GM18868 (cell line): ENCODE measurements around the gene KRT79.

Source experiments
- ATAC-seq: cut with Tn5 transposase; IDR thresholded peaks from one replicate; pipeline ENCODE4 v1.9.1; 2021; ENCODE audit warnings: mild to moderate bottlenecking, moderate library complexity; ENCODE audit not compliant: unreplicated experiment

KRT79 gene

DNA sequence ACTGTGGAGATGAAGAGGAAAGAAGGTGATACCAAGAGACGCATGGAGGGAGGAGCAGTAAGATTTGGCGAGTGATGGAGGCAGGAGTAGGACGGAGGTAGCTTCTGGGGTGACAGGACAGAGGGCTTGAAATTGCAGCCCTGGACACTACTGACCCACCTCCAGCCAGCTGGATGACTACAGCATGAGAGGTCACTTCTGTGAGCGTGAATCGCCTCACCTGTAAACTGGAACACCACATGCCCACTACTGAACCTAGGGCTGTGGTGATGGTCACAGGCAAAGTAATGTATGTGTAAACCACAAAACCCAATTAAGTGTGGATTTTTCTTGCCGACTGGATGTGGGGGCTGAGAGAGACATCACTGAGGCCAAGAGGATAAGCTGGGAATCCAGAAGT lies 13.6 kb downstream of the KRT79 start:
- ATAC-seq, result no peak

GRCh38 chr12:52819731-52820510 lies 14.2 kb downstream of the KRT79 start:
- no peak for ATAC-seq

- ATAC-seq, result no peak
Observed at GRCh38 chr12:52818887-52819420, 15.2 kb downstream of the KRT79 start.

DNA sequence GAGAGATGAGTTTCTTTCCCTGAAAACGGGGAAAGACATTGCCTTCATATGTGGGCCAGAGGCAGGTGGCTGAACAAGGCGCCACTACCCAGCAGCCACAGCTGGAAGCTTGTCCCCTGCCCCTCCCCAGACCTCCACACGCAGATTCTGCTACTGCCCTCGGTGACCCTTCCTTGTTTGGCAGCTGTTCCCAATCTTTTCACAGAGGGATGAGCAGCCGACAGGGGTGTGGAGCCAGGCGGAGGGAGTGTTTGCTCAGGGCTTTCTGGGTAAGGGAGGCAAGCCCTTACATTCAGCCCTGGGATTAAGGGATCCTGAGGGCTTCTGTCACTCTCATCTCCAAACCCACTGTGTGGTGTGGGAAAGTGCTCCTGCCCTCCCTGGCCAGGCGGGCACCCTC lies 15.7 kb downstream of the KRT79 start:
- ATAC-seq, result no peak

DNA sequence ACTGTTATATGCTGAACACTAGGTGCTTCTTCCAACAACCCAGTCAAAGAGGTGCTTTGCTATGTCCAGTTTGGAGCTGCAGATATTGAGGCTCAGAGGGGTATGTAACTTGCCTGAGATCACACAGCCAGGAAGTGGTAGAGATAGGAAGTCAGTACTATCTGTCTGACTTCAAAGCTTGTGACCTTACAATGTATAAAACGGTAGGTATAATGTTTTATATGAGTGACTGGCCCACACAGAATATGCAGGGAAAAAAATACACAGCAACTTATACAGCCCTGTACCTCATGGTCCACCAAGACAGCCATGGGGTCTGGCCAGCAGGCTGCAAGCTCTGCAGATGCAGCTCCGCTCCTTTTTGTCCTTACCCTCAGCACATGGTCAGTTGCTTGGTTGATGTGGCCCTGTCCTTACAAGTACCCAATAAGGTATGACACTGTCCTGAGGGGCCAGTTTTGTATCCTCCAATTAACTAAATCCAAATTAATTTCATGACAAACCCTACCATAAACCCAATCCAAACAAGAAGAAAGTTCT lies 16.3 kb downstream of the KRT79 start:
- ATAC-seq, result no peak

- ATAC-seq, result no peak
Observed at GRCh38 chr12:52817003-52817698, 17.0 kb downstream of the KRT79 start.

DNA sequence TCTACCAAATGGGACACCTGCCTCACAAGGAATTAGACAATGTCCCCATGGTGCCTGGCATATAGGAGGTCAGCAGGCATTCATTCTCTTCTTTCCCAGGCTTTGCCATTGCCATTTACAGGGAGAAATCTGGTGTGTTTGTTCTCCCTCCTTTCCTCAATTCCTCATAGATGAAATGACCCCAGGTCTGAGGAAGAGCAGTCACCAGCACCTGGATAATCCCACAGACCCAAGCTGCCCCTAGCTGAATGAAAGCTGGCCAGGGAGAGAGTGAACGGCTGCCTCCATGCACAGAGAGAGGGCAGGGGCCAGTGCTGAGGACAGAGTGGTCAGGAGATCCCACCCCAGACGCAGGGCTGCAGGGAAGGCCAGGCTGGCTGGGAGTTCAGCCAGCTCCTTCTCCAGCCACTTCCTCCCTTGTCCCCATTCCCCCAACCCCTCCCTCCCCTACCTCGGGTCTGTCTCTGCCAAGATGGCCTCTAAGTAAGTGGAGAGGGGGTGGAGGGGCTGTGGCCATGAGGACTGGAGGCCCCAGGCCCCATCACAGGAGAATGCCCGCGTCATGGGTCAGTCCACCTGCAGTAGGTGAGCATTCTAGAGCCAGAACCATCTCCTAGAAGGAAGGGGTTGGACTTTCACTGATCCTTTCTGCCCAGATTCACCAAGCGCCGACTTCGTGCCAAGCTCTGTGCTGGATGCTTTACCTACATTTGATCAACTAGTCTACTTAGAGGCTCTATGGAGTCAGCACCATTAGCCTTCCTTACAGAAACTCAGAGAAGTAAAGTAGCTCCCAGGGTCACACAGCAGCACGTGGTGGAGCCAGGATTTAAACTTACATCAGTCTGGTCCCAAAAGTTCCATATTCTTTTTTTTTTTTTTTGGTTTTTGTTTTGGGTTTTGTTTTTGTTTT lies 18.2 kb downstream of the KRT79 start:
- no peak for ATAC-seq

DNA sequence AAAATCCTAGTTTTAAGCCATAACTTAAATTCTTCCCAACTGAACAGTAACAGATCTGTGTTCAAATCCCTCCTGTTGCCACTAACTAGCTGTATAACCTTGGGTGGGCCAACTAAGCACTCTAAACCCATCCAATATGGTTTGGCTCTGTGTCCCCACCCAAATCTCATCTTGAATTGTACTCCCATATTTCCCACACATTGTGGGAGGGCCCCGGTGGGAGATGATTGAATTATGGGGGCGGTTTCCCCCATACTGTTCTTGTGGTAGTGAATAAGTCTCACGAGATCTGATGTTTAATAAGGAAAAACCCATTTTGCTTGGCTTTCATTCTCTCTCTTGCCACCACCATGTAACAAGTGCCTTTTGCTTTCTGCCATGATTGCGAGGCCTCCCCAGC lies 18.9 kb downstream of the KRT79 start:
- ATAC-seq, result no peak

DNA sequence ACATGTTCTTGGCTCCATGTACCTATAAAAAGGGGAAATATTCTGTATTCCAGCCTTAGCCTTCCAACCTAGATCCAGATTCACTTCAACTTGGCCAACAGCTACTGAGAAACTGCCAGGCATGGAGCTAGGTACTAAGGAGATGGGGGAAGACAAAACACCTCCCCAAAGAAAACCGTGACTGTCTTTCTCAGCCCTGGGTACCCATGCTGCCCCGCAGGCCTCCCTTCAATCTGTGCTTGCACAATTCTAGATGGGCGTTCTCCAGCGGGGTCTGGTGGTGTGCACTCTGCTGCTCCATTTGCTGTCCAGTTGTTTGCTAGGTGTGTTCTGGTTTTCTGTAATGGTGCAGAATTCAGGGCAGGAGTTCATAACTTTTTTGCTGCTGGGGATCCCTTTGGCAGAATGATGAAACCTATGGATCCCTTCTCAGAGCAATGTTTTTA lies 19.4 kb downstream of the KRT79 start:
- ATAC-seq, result no peak

DNA sequence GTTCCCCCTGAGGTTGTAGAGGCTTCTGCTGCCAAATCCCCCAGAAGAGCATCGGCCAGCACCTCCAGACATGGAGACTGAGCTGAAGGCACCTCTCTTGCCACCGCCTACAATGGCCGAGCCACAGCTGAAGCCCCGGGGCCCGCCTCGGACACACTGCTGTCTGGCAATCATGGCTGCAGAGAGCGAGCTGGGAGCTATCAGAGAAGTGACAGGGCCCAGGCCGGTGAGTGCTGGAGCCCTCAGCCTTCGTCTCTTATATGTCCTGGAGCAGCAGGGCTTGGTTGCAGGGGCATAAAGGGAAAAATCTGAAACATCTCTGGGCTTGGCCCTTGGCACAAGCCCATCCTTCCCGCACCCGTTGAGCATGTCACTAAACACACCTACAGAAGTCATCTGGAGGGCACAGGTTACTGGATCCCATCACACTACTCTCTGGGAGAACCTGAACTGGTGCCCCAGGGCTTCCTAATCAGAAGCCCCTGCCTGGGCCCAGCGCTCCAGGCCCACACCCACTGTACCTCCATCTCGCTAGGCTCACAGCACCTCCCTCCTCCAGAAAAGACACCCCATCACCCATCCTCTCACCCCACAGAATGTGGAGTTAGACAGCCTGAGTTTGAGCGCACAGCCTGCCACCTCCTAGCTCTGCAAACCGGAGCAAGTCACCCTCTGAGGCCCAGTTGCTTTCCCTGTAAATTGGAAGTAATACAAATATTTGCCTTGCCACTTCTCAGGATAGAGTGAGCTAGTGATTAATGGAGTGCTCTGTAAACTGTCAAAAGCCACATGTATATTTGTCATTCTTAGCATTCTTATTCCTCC lies 20.0 kb downstream of the KRT79 start, which contains the start of gene KRT4:
KRT4 (minus strand) TSS at position 232 of the 825 bp plus-strand sequence; CDS start at position 174, 58 bp downstream.
- ATAC-seq, result no peak

GRCh38 chr12:52813203-52813819 lies 20.8 kb downstream of the KRT79 start:
- ATAC-seq, result no peak

DNA sequence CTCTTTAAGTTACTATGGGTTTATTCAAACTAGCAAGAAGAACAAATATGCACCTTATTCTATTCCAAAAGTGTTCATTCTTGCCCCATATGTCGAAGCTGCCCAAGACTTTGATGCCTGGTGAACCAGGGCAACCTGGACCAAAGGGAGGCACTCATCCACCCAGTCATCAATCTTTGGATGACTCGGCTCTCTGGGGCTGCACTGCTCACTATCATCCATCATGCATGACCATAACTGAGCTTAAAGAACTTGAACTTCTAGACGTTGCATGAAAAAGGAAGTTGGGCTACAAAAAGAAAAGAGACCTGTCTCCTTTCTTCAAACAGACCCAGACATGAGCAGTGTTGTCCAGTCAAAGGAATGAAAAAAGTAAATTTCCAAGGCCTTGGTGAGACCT lies 21.4 kb downstream of the KRT79 start:
- ATAC-seq, result no peak

DNA sequence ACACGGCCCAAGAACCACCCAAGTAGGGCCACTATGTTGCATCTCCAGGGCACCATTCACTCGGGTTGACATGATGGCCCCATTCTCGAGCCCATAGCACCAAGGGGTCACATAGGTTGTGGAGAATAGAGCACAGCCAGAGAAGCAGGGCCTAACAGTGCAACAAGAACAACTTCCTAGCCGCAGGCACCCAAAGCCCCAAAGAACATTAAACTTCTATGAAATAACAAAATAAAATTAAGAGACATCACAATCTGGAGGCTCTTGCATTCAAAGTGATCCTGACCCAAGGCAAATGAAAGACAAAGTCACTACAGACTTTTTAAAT lies 22.1 kb downstream of the KRT79 start:
- no peak for ATAC-seq

- ATAC-seq, result no peak
Observed at GRCh38 chr12:52811191-52812072, 22.7 kb downstream of the KRT79 start.

- no peak for ATAC-seq
Observed at GRCh38 chr12:52810554-52810953, 23.6 kb downstream of the KRT79 start.

DNA sequence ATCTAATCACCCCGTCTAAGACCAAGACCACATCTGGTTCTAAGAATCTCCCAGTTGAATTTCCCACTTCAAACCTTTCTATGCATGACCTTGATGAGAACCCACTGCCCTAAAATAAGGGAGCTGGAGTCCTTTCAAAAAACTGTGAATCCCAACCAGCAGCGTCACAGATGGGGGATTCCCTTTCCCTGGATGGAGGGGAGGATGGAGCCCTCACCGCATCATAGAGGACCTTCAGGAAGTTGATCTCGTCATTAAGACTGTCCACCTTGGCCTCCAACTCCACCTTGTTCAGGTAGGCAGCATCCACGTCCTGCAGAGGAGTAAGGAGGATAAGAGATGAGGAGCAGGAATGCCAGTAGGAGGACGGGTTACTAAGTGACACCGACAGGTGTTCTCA lies 24.9 kb downstream of the KRT79 start:
- no peak for ATAC-seq

- no peak for ATAC-seq
Observed at GRCh38 chr12:52808573-52809160, 25.4 kb downstream of the KRT79 start.
